Gastrocnemius medialis (tissue), 4 donors: ENCODE results near the gene PIEZO1. TPM values are rescaled to one million over a fixed set of nuclear protein-coding genes. Genes with fewer than 3 reads are reported as not detected.

Source experiments
- ATAC-seq, 2 donors: fragments of 150-250 bp; one replicate each; pipeline ENCODE4 v1.9.1; 2016
- DNase-seq, 2 donors: peaks; one replicate each; pipeline ENCODE4 v3.0.0-alpha.2; 2019
- H3K27ac ChIP-seq, 4 donors: fragments of 200-600 bp; sonication (generic); 1 replicate in 1 of 4; 2 replicates in 3 of 4; pipeline ENCODE4 v1.5.1; 2016 to 2018; ENCODE audit warnings: mild to moderate bottlenecking in 2 of 4, moderate library complexity in 1 of 4
- H3K27me3 ChIP-seq, 3 donors: fragments of 200-600 bp; sonication (generic) in 2 of 3; 1 replicate in 1 of 3; 2 replicates in 2 of 3; pipeline versions ENCODE4 v1.5.1 to v1.6.0; 2016 to 2019; ENCODE audit warnings: mild to moderate bottlenecking in 1 of 3, moderate library complexity in 1 of 3
- H3K36me3 ChIP-seq, 2 donors: fragments of 200-600 bp; sonication (generic) in 1 of 2; one replicate each; pipeline ENCODE4 v1.5.1; 2017 to 2018
- H3K4me1 ChIP-seq, 2 donors: fragments of 200-600 bp; sonication (generic) in 1 of 2; one replicate each; pipeline ENCODE4 v1.5.1; 2016 to 2017; ENCODE audit warnings: mild to moderate bottlenecking in 2 of 2
- H3K4me3 ChIP-seq, 4 donors: fragments of 200-600 bp; sonication (generic) in 3 of 4; 1 replicate in 1 of 4; 2 replicates in 3 of 4; pipeline ENCODE4 v1.5.1; 2016 to 2019; ENCODE audit warnings: mild to moderate bottlenecking in 2 of 4
- H3K9me3 ChIP-seq, 3 donors: fragments of 200-600 bp; sonication (generic) in 2 of 3; 1 replicate in 1 of 3; 2 replicates in 2 of 3; pipeline ENCODE4 v1.5.1; 2016 to 2019
- CTCF ChIP-seq, 5 experiments: fragments of 450-650 bp in 3 of 5; fragments of 200-600 bp in 2 of 5; sonication (generic) in 2 of 5; IDR thresholded peaks in 4 of 5; conservative IDR thresholded peaks in 1 of 5; 1 replicate in 4 of 5; 2 replicates in 1 of 5; pipeline ENCODE4 v1.5.1; 2016 to 2019; ENCODE audit warnings: antibody characterized with exemption in 5 of 5, mild to moderate bottlenecking in 3 of 5, moderate library complexity in 3 of 5
- POLR2A ChIP-seq, 2 donors: fragments of 450-650 bp; IDR thresholded peaks; one replicate each; pipeline ENCODE4 v1.6.1; 2017; ENCODE audit warnings: antibody characterized with exemption in 2 of 2, mild to moderate bottlenecking in 2 of 2, moderate library complexity in 2 of 2
- in situ Hi-C, 4 donors: fragments of 200-750 bp; cut with MboI; loops; one replicate each; pipeline versions ENCODE4 v1.15.0 to v1.8.0; 2017; ENCODE audit warnings: low sequenced_read_pairs in 4 of 4
- intact Hi-C: fragments of 100-400 bp; cut with DNase I; formaldehyde crosslinking; loops from one replicate; pipeline ENCODE4 v1.15.1; 2023; ENCODE audit warnings: low total_unique reads
- total RNA-seq, 4 donors: library from RNA; depleted of rRNA; stranded (reverse); fragments of >200 nt; gene quantifications; one replicate each; pipeline versions ENCODE4 v1.1.0 to v1.2.3, GENCODE V29; 2016

Gene PIEZO1
- total RNA-seq, 4 donors from 2014 or later, result 9.0 to 37.0 (median 16.5) TPM

DNA sequence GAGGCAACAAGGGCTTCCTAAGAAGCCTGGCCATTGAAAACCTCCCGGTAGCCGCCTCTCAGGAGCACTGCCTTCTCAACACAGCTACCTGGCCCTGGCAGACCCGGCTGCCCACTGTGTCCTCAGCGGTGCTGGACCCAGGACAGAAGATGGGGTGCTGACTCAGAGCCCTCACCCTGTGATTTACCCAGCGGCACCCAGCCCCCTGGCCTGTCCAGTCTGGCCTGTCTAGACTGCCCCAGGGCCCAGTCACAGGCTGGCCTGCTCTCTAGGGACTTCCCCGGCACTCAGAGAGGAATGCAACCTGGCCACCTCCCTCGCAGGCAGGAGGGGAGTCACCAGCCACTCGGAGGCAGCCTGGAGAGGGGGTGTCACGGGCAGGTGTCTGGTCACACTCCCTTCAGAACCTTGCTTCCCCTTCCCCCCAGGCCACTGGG is 20.1 kb downstream of the PIEZO1 start:
- no peak for ATAC-seq
- DNase-seq, result no peak
- H3K36me3 ChIP-seq, result no peaks in the 10 kb centered on the region
- in situ Hi-C loops (no loop called here), intact Hi-C loops (no loop called here)
- no peaks in the 10 kb centered on the region for H3K9me3 ChIP-seq
- no peak overlapping the region for H3K4me3 ChIP-seq
- H3K27ac ChIP-seq, result no peak overlapping the region
- TF ChIP-seq POLR2A (IDR thresholded peaks at IDR 0.05) (no peak), CTCF (IDR thresholded peaks at IDR 0.05 in 4 of 5, conservative IDR thresholded peaks at IDR 0.05 in 1 of 5) (no peak)
- peaks cover 5 to 17% of the 10 kb centered on the region in 2 donors for H3K4me1 ChIP-seq
- H3K27me3 ChIP-seq, result peaks cover 2 to 13% (median 3%) of the 10 kb centered on the region in 3 donors

- H3K9me3 ChIP-seq, result no peaks in the 10 kb centered on the region
- no peak overlapping the region for H3K4me3 ChIP-seq
- H3K27me3 ChIP-seq, result peaks cover 0 to 15% (median 4%) of the 10 kb centered on the region in 3 donors
- ATAC-seq (no peak), DNase-seq (no peak)
- in situ Hi-C loops, result no loop called here
- intact Hi-C loops, result no loop called here
- TF ChIP-seq CTCF (IDR thresholded peaks at IDR 0.05 in 4 of 5, conservative IDR thresholded peaks at IDR 0.05 in 1 of 5) (no peak), POLR2A (IDR thresholded peaks at IDR 0.05) (no peak)
- H3K36me3 ChIP-seq, result no peaks in the 10 kb centered on the region
- H3K4me1 ChIP-seq, result peaks cover 5 to 11% of the 10 kb centered on the region in 2 donors
- no peak overlapping the region for H3K27ac ChIP-seq
These were observed 20.9 kb downstream of the PIEZO1 start for GRCh38 chr16:88764080-88764479.

DNA sequence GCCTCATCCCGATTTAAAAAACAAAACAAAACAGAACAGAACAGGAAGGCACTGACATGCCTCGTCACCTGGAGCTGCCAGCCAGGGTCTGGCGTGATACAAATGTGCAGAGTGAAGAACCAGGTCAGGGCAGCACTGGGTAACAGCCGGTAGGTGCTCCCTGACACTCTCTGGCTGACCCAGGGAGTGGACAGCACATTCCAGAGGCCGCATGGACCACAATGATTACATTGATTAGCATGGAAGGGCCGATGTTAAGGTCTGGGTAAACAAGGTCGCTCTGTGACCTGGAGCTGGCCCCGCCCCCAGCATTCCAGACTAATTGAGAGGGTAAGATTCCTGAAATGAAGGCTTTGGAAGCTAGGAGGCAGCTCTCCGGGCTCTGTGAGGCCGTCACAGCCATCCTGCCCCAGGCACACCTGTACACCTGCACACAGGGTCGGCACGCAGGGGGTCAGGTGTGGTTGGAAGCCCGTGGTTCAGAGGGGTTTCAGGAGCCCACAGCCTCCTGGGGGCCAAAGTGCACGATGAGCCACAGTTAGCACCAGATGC is 21.4 kb downstream of the PIEZO1 start:
- ATAC-seq, result no peak
- no peaks in the 10 kb centered on the region for H3K9me3 ChIP-seq
- no peak overlapping the region for H3K4me3 ChIP-seq
- peaks cover 3 to 8% of the 10 kb centered on the region in 2 donors for H3K4me1 ChIP-seq
- no peak overlapping the region for H3K27ac ChIP-seq
- TF ChIP-seq CTCF (IDR thresholded peaks at IDR 0.05 in 4 of 5, conservative IDR thresholded peaks at IDR 0.05 in 1 of 5) (no peak), POLR2A (IDR thresholded peaks at IDR 0.05) (no peak)
- in situ Hi-C loops (no loop called here), intact Hi-C loops (no loop called here)
- H3K27me3 ChIP-seq, result peaks cover 0 to 14% (median 9%) of the 10 kb centered on the region in 3 donors
- no peak for DNase-seq
- H3K36me3 ChIP-seq, result no peaks in the 10 kb centered on the region

GRCh38 chr16:88762941-88763340 is 22.1 kb downstream of the PIEZO1 start:
- peaks cover 0 to 8% (median 6%) of the 10 kb centered on the region in 3 donors for H3K27me3 ChIP-seq
- H3K4me3 ChIP-seq, result no peak overlapping the region
- TF ChIP-seq CTCF (IDR thresholded peaks at IDR 0.05 in 4 of 5, conservative IDR thresholded peaks at IDR 0.05 in 1 of 5) (no peak), POLR2A (IDR thresholded peaks at IDR 0.05) (no peak)
- H3K27ac ChIP-seq, result no peak overlapping the region
- ATAC-seq (no peak), DNase-seq (no peak)
- no peaks in the 10 kb centered on the region for H3K9me3 ChIP-seq
- in situ Hi-C loops, result no loop called here
- peaks cover 0 to 2% of the 10 kb centered on the region in 2 donors for H3K4me1 ChIP-seq
- intact Hi-C loops, result no loop called here
- H3K36me3 ChIP-seq, result no peaks in the 10 kb centered on the region
